ENCODE data around the gene ADAMTSL2. TPM values are rescaled to one million over a fixed set of nuclear protein-coding genes. Genes with fewer than 3 reads are reported as not detected.

The ADAMTSL2 gene
- total RNA-seq, result 2.3 TPM in 2 replicates

DNA sequence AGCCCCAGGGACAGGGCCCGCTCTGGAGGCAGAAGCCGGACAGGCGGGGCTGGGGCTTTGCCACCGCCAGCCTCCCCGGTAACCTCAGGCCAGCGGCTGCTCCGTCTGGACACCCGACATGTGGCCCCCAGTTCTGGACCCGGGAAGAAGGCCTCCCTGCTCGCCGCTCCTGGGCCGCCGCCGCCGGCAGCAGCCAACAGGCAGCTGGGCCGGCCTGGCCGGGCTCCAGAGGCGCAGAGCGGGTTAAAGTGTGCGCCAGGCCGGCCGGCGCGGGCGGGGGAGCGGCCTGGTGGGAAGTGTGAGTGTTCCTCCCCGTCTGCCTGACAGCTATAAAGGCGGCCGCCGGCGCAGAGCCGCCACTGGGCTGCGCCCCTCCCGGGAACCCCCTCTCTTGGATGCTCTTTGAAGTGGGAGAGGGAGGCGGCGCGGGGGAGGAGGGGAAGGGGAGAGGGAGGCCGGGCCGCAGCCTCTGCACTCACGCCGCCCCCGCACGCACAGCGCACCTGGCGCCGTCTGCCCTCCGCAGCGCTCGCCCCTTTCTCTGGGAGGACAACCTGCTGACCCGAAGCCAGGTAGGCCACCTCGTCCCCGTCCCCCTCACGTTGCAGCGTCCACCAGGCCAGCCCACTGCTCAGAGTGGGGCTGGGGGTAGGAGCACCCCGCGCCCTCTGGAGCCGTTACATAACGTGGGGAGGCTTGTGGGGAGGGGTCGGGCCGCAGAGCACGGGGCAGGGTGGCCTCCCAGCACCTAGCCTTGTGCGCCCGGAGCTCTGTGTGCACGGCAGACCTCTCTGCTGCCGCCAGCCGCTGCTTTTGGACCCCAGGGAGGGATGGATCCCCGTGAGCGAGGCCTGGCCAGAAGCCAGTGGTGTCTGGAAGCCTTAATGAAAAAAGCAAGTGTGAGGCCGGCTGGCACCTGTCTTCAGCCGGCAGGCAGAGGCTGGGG lies at the start of gene ADAMTSL2:
TSS of gene ADAMTSL2 (plus strand) at position 359 of the 946 bp plus-strand sequence. CDS start 2,009 bp downstream, outside the sequence.

GRCh38 chr9:133524679-133525228 lies 9.8 kb upstream of the ADAMTSL2 start, which contains the start of gene MYMK:
Gene MYMK, minus strand, starts transcription at chr9:133524959. Its CDS starts 115 bp downstream, at chr9:133524844.

DNA sequence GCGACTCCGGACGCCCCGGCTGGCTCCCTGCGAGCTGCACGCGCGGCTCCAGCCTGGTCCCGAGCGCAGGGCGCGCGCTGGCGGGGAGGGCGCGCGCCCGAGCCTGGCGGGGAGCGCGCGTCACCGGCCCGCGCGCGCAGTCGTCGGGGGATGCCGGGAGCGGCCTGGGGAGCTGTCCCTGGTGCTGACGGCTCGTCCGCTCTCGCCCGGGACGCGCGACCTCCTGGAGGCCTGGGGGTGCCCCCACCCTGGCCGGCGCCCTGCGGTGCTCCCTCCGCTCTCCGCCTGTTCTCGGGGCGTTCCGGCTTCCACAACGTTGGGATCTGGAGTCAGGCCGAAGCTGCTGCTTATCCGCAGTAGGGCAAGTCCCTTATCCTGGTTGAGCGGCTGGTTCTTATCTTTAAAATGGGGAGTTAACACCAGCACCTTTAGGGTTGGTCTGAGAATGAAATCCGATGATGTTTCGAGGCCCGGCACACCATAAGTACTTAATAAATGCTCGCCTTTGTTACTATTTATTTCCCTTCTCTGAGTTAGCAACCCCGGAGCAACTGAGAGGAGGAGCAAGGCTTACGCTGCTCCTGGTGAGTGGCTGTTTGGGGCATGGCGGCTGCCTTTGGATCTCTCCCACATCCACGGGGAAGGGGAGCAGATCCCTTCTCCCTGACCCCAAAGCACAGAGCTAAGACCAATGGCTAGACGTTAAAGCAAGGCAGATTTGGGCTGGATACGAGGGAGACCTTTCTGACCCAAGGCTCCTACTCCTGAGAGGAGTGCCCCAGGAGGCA lies 75.0 kb downstream of the ADAMTSL2 start, which contains the start of gene FAM163B:
TSS of gene FAM163B (minus strand) at position 79 of the 788 bp plus-strand sequence. CDS start 29,166 bp downstream, outside the sequence.

Other genes starting within 250 kb of the ADAMTSL2 start
- 7.4 and 11.6 TPM in 2 replicates for gene SURF6, start 198.5 kb upstream of the ADAMTSL2 start, total RNA-seq
- gene MED22, start 186.6 kb upstream of the ADAMTSL2 start, total RNA-seq, result 7.7 and 9.5 TPM in 2 replicates
- gene RPL7A, start 186.5 kb upstream of the ADAMTSL2 start, total RNA-seq, result 2,732 and 3,145 TPM in 2 replicates
- 35.4 and 45.7 TPM in 2 replicates for gene SURF1, start 178.2 kb upstream of the ADAMTSL2 start, total RNA-seq
- gene SURF2, start 178.2 kb upstream of the ADAMTSL2 start, total RNA-seq, result 9.8 and 11.6 TPM in 2 replicates
- 474 and 583 TPM in 2 replicates for gene SURF4, start 158.6 kb upstream of the ADAMTSL2 start, total RNA-seq
- gene STKLD1, start 158.3 kb upstream of the ADAMTSL2 start, total RNA-seq, result 0.55 and 0.57 TPM in 2 replicates
- 14.5 and 16.3 TPM in 2 replicates for gene REXO4, start 116.7 kb upstream of the ADAMTSL2 start, total RNA-seq
- 1.00 and 2.2 TPM in 2 replicates for gene ADAMTS13, start 112.3 kb upstream of the ADAMTSL2 start, total RNA-seq
- 6.5 and 8.4 TPM in 2 replicates for gene CACFD1, start 74.7 kb upstream of the ADAMTSL2 start, total RNA-seq
- gene SLC2A6, start 55.6 kb upstream of the ADAMTSL2 start, total RNA-seq, result 12.9 and 14.1 TPM in 2 replicates
- not detected in 2 replicates for gene MYMK, start 9.7 kb upstream of the ADAMTSL2 start, total RNA-seq
- 0.18 and 0.28 TPM in 2 replicates for gene FAM163B, start 74.7 kb downstream of the ADAMTSL2 start, total RNA-seq
- gene DBH, start 101.7 kb downstream of the ADAMTSL2 start, total RNA-seq, result not detected in 2 replicates
- 4.9 and 10.1 TPM in 2 replicates for gene SARDH, start 203.6 kb downstream of the ADAMTSL2 start, total RNA-seq